GM18502 (cell line): Measurements from ENCODE around the gene ZNF335.
"Not testable (repeated sequence)": the region's sequence is repeated elsewhere in the genome, so short reads cannot be mapped to it uniquely, and the experiment has no call there.

Source experiments
- ATAC-seq: cut with Tn5 transposase; IDR thresholded peaks from one replicate; pipeline ENCODE4 v1.9.1; 2021; ENCODE audit warnings: mild to moderate bottlenecking; ENCODE audit not compliant: unreplicated experiment, poor library complexity

ZNF335 gene

GRCh38 chr20:45911486-45912343 lies 60.3 kb downstream of the ZNF335 start, which contains the start of gene PLTP:
Gene PLTP, minus strand, starts transcription at chr20:45912155. Its CDS starts 703 bp downstream, at chr20:45911452.
- no peak for ATAC-seq

GRCh38 chr20:45910670-45911485 lies 61.1 kb downstream of the ZNF335 start:
- peak; percentile 93 for ATAC-seq

- no peak for ATAC-seq
Measured at GRCh38 chr20:45909817-45910669, 62.0 kb downstream of the ZNF335 start.

- no peak for ATAC-seq
Measured at GRCh38 chr20:45909336-45909808, 62.6 kb downstream of the ZNF335 start.

GRCh38 chr20:45908084-45908483 lies 63.9 kb downstream of the ZNF335 start:
- no peak for ATAC-seq

GRCh38 chr20:45907219-45907948 lies 64.6 kb downstream of the ZNF335 start:
- ATAC-seq = no peak

GRCh38 chr20:45905505-45906079 lies 66.4 kb downstream of the ZNF335 start:
- ATAC-seq = no peak

GRCh38 chr20:45904583-45905504 lies 67.2 kb downstream of the ZNF335 start:
- ATAC-seq = no peak

GRCh38 chr20:45902199-45902701 lies 69.8 kb downstream of the ZNF335 start:
- no peak for ATAC-seq

GRCh38 chr20:45901332-45901731 lies 70.7 kb downstream of the ZNF335 start:
- ATAC-seq = not testable (repeated sequence)

- no peak for ATAC-seq
Measured at GRCh38 chr20:45899046-45899835, 72.8 kb downstream of the ZNF335 start.
